ENCODE data around the gene PGM2. TPM values are rescaled to one million over a fixed set of nuclear protein-coding genes. Genes with fewer than 3 reads are reported as not detected.

Gene PGM2
- total and polyA plus RNA-seq, 10 of the 15 experiments (the other 5 are each of a cell fraction or from before 2014, with no cell fraction given): 11.9 to 41.7 (median 37.1) TPM

- TF ChIP-seq ZNF622 (IDR thresholded peaks at IDR 0.05): no peak
- TF ChIP-seq EZH2 (IDR thresholded peaks at IDR 0.05; ENCODE audit: borderline replicate concordance, control insufficient read depth, low read depth, low read length): no peak
- TF ChIP-seq POLR2AphosphoS5 (IDR thresholded peaks at IDR 0.05; ENCODE audit: low read length): peak; percentile 91
- no peak for TF ChIP-seq SPI1 (IDR thresholded peaks at IDR 0.05; ENCODE audit: borderline replicate concordance, insufficient read depth, low read depth, low read length)
- TF ChIP-seq SIX5 (IDR thresholded peaks at IDR 0.05; ENCODE audit: low read depth, low read length, severe bottlenecking): no peak
- no peak for TF ChIP-seq YBX1 (IDR thresholded peaks at IDR 0.05)
- peak; percentile 59; the same call in 1 of the 2 replicates for TF ChIP-seq ATF7 (IDR thresholded peaks at IDR 0.05; ENCODE audit: low read depth)
- TF ChIP-seq, protein P1, sequence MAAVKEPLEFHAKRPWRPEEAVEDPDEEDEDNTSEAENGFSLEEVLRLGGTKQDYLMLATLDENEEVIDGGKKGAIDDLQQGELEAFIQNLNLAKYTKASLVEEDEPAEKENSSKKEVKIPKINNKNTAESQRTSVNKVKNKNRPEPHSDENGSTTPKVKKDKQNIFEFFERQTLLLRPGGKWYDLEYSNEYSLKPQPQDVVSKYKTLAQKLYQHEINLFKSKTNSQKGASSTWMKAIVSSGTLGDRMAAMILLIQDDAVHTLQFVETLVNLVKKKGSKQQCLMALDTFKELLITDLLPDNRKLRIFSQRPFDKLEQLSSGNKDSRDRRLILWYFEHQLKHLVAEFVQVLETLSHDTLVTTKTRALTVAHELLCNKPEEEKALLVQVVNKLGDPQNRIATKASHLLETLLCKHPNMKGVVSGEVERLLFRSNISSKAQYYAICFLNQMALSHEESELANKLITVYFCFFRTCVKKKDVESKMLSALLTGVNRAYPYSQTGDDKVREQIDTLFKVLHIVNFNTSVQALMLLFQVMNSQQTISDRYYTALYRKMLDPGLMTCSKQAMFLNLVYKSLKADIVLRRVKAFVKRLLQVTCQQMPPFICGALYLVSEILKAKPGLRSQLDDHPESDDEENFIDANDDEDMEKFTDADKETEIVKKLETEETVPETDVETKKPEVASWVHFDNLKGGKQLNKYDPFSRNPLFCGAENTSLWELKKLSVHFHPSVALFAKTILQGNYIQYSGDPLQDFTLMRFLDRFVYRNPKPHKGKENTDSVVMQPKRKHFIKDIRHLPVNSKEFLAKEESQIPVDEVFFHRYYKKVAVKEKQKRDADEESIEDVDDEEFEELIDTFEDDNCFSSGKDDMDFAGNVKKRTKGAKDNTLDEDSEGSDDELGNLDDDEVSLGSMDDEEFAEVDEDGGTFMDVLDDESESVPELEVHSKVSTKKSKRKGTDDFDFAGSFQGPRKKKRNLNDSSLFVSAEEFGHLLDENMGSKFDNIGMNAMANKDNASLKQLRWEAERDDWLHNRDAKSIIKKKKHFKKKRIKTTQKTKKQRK (IDR thresholded peaks at IDR 0.05; ENCODE audit: low read depth, low read length): no peak
- TF ChIP-seq BCL11A (IDR thresholded peaks at IDR 0.05; ENCODE audit: low read depth, low read length): no peak
- TF ChIP-seq EED (IDR thresholded peaks at IDR 0.05; ENCODE audit: low read depth): no peak; the same call in none of the 2 replicates
- TF ChIP-seq CTCF (IDR thresholded peaks at IDR 0.05 in 2 of 3, conservative IDR thresholded peaks at IDR 0.05 in 1 of 3; ENCODE audit: control insufficient read depth in 2 of 3, extremely low read depth in 1 of 3, insufficient read depth in 1 of 3, low read depth in 3 of 3, low read length in 3 of 3): 0 out of 6 replicates have a peak, but pooled peaks of 1 of the 3 experiments have one; percentile 7
- TF ChIP-seq CHD1 (IDR thresholded peaks at IDR 0.05; ENCODE audit: low read depth, low read length): no peak
- peak; percentile 74; the same call in 1 of the 2 replicates for TF ChIP-seq CREB1 (IDR thresholded peaks at IDR 0.05; ENCODE audit: low read depth)
- peak; percentile 96 for TF ChIP-seq PML (IDR thresholded peaks at IDR 0.05; ENCODE audit: low read length)
- TF ChIP-seq KLF5 (IDR thresholded peaks at IDR 0.05; ENCODE audit: partially characterized antibody): peak; percentile 35
- TF ChIP-seq, protein P2, sequence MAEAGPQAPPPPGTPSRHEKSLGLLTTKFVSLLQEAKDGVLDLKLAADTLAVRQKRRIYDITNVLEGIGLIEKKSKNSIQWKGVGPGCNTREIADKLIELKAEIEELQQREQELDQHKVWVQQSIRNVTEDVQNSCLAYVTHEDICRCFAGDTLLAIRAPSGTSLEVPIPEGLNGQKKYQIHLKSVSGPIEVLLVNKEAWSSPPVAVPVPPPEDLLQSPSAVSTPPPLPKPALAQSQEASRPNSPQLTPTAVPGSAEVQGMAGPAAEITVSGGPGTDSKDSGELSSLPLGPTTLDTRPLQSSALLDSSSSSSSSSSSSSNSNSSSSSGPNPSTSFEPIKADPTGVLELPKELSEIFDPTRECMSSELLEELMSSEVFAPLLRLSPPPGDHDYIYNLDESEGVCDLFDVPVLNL (IDR thresholded peaks at IDR 0.05; ENCODE audit: low read depth, low read length): no peak
- no peak; the same call in 1 of the 2 replicates for TF ChIP-seq SIN3A (IDR thresholded peaks at IDR 0.05; ENCODE audit: low read depth, low read length)
- TF ChIP-seq BMI1 (IDR thresholded peaks at IDR 0.05; ENCODE audit: borderline replicate concordance): no peak
- TF ChIP-seq NRF1 (conservative IDR thresholded peaks at IDR 0.05; ENCODE audit: low read depth, low read length): no peak
- no peak for TF ChIP-seq RCOR1 (conservative IDR thresholded peaks at IDR 0.05; ENCODE audit: low read depth, low read length)
- TF ChIP-seq NFIC (IDR thresholded peaks at IDR 0.05; ENCODE audit: low read depth, low read length): no peak
- no peak for TF ChIP-seq FOXK2 (IDR thresholded peaks at IDR 0.05)
- no peak for TF ChIP-seq RBBP5 (conservative IDR thresholded peaks at IDR 0.05)
Observed at GRCh38 chr4:37826295-37827029, at the start of gene PGM2 (continued).
